ENCODE data around the gene NR4A3.

The NR4A3 gene

GRCh38 chr9:99803694-99804093 is 18.0 kb upstream of the NR4A3 start:
- DNase-seq (no peak), ATAC-seq (replicated peaks) (no peak)
- Mint-ChIP-seq H3K9me3 (no peaks in the 10 kb centered on the region), H3K4me3 (no peak overlapping the region), H3K36me3 (ENCODE audit: insufficient read depth) (no peaks in the 10 kb centered on the region), H3K27me3 (no peaks in the 10 kb centered on the region), H3K27ac (no peak overlapping the region), H3K4me1 (ENCODE audit: low read depth in 2 of 2) (peaks cover 0 to 2% of the 10 kb centered on the region in 2 donors)

DNA sequence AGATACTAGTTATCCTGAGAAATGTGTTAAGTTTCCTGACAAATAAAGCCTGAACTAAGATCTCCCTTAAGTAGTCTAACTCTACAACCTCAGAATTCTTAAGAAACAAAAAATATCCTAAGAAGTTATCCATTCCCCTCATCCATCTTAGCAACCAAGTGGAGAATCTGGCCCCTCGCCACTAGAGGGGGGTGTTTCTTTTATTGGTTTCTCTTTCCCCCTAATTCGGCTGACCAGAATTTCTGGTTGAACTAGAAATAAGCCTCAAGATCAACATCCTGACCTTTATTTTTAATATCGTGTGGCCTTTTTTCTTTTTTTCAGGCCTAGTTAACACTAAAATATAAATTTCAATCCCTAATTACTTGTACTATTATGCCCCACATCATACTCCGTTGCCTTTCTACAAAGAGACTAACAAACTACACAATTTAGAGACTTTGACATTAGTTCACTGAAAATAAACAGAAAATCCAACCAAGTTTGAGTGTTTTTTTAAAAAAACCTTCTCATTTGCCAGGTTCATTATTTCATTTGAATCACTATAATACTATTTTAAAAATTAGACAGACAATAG is 14.3 kb upstream of the NR4A3 start:
- H3K27ac Mint-ChIP-seq, result peak overlapping the region in 1 of 2 donors; percentile 7
- ATAC-seq (replicated peaks), result peak; percentile 90
- H3K36me3 Mint-ChIP-seq (ENCODE audit: insufficient read depth), result no peaks in the 10 kb centered on the region
- no peak overlapping the region for H3K4me3 Mint-ChIP-seq
- no peaks in the 10 kb centered on the region for H3K27me3 Mint-ChIP-seq
- no peaks in the 10 kb centered on the region for H3K9me3 Mint-ChIP-seq
- H3K4me1 Mint-ChIP-seq (ENCODE audit: low read depth in 2 of 2), result peaks cover 7 to 10% of the 10 kb centered on the region in 2 donors
- DNase-seq, result peak; percentile 67 to 75 (median 71)

DNA sequence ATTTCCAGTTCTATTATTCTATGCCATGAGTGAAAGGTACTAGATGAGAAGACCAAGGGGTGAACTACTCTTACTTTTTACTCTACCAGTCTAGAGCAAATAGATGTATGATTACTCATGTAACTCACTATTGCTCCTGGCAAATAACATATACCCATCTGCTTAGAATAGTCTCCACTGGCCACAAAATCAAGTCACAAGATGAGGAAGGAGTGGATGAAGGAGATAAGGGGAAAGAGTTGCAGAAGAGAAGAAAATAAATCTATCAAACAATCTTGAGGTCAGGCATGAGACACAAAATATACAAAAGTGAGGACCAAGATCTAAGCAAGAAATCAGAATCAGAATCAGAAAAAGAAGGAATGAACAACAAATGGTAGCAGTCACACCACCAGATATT is 13.7 kb upstream of the NR4A3 start:
- ATAC-seq (replicated peaks) (no peak), DNase-seq (no peak)
- H3K4me3 Mint-ChIP-seq, result no peak overlapping the region
- no peaks in the 10 kb centered on the region for H3K36me3 Mint-ChIP-seq (ENCODE audit: insufficient read depth)
- no peaks in the 10 kb centered on the region for H3K27me3 Mint-ChIP-seq
- H3K4me1 Mint-ChIP-seq (ENCODE audit: low read depth in 2 of 2), result peaks cover 7 to 10% of the 10 kb centered on the region in 2 donors
- H3K27ac Mint-ChIP-seq, result no peak overlapping the region
- H3K9me3 Mint-ChIP-seq, result no peaks in the 10 kb centered on the region

DNA sequence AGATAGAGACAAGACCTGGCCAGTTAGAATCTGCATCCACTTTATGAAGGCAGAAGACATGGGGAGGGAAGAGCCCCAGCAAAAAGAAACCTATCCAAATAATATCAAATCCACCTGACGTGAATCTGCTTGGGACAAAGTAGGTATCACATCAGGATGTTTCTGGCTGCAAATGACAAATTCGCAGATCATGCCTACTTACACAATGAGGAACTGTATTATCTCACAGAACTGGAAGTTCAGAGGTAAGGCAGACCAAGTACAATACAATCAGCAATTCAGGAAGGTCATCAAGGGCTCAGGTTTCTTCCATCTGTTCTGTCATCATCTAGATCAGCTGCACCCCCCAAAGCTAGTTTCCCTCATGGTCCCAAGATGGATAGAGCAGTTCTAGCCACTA is 13.2 kb upstream of the NR4A3 start:
- Mint-ChIP-seq H3K27me3 (no peaks in the 10 kb centered on the region), H3K27ac (no peak overlapping the region), H3K4me1 (ENCODE audit: low read depth in 2 of 2) (peaks cover 7 to 10% of the 10 kb centered on the region in 2 donors), H3K36me3 (ENCODE audit: insufficient read depth) (no peaks in the 10 kb centered on the region), H3K9me3 (no peaks in the 10 kb centered on the region), H3K4me3 (no peak overlapping the region)
- no peak for DNase-seq
- no peak for ATAC-seq (replicated peaks)

DNA sequence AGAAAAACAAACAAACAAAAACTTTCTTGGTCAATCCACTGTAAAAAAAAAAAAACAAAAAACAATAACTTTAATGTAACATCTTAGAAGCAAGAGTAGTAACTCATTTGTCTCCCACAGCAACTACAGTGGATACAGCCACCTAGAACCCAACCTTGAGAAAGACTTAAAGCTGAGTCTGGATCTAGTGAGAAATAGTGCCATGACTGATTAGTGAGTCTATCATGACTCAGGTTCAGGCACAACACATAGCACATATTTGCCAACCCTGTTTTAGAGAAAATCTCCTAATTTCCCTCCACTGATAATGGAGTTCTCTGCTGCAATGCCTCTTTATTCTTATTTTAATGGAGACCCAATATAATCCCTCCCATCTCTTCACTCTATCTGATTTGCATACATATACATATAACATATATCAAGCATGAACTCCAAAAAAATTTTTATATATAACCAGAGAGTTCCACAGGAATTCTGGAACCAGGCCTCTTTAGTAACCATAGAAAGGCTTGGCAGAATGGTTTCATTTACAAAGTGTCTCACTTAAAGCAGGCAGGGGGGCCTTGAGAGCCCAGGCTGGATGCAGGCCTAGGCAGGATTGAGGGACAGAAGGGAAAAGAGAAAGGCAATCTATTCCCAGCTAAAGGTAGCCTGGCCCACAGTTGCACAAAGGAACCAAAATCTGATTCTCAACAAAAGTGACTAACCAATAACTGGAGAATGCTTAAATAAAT is 11.9 kb upstream of the NR4A3 start:
- no peaks in the 10 kb centered on the region for H3K36me3 Mint-ChIP-seq (ENCODE audit: insufficient read depth)
- no peaks in the 10 kb centered on the region for H3K9me3 Mint-ChIP-seq
- peaks cover 7 to 10% of the 10 kb centered on the region in 2 donors for H3K4me1 Mint-ChIP-seq (ENCODE audit: low read depth in 2 of 2)
- H3K27me3 Mint-ChIP-seq, result no peaks in the 10 kb centered on the region
- no peak overlapping the region for H3K27ac Mint-ChIP-seq
- ATAC-seq (replicated peaks) (no peak), DNase-seq (no peak)
- H3K4me3 Mint-ChIP-seq, result no peak overlapping the region

DNA sequence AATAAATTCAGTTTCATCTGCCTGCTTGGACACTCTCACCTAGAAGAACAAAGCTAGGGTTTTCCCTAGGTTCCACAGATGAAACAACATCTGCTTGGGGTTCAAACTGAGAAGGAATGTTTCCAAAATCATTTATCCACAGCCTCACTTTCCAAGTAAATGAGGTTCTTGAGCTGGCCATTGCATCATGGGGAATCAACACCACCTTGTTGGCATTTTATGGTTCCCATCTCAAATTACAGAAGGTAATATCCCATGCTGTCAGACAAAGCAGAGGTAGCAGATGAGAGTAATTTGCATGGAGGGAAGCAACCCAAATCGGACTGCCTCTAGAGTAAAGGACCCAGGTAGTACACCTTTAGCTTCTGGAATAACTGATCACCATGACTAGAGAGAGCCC is 10.5 kb upstream of the NR4A3 start:
- ATAC-seq (replicated peaks) (no peak), DNase-seq (no peak)
- Mint-ChIP-seq H3K27me3 (no peaks in the 10 kb centered on the region), H3K4me3 (no peak overlapping the region), H3K36me3 (ENCODE audit: insufficient read depth) (no peaks in the 10 kb centered on the region), H3K4me1 (ENCODE audit: low read depth in 2 of 2) (peaks cover 7 to 10% of the 10 kb centered on the region in 2 donors), H3K9me3 (no peaks in the 10 kb centered on the region), H3K27ac (no peak overlapping the region)

DNA sequence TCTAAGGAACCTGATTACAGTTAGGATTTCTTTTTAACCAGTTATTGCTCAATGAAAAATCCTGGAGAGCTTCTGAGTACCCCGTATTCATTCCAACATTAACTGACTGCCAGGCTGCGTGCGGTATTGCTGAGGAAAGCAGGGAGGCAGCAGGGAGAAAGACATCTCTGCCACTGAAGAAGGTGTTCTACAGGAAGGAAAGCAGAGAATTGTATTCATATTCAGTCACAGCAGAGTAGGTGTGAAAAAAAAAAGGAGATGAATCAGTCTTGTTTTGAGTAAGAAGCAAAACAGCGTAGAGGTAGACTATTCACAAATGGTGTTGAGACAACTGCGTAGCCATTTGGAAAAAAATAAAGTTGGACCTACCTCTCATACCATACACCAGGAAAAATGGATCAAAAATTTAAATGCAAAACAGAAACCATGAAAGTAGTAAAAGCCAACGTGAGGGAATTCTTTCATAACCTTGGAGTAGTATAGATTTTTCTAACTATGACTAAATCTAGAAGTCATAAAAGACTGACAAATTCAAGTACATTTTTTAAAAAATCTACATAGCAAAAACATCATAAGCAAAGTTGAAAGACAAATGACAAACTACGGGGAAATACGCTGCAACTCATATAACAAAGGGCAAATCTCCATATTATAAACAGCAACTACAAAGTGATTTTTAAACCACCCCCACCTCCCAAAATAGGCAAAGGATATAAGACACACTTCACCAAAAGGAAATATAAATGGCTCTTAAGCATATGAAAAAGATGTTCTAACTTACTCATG is 9.9 kb upstream of the NR4A3 start:
- DNase-seq (no peak), ATAC-seq (replicated peaks) (peak; percentile 71)
- Mint-ChIP-seq H3K4me1 (ENCODE audit: low read depth in 2 of 2) (peaks cover 7 to 10% of the 10 kb centered on the region in 2 donors), H3K36me3 (ENCODE audit: insufficient read depth) (no peaks in the 10 kb centered on the region), H3K27ac (peak overlapping the region in 1 of 2 donors; percentile 32), H3K9me3 (no peaks in the 10 kb centered on the region), H3K27me3 (no peaks in the 10 kb centered on the region), H3K4me3 (no peak overlapping the region)

DNA sequence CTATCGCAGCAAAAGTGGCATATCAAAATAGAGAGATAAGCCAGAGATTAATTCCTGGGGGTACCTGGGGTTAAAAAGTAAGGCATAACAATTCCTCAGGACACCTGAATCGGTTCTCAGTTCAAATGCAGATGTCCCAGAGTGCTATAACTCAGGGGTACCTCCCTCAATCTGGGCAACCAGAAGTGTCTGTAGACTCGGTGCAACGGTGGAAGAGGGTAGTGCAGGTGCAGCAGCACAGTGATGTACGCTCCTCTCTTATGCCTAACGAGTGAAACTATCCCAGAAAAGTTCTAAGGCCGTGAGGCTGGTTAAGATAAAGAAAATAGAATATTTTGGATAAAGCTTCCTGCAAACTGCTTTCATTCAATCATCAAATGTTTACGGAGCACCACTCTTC is 7.9 kb upstream of the NR4A3 start:
- no peak overlapping the region for H3K4me3 Mint-ChIP-seq
- DNase-seq (no peak), ATAC-seq (replicated peaks) (no peak)
- peaks cover 2% of the 10 kb centered on the region for H3K36me3 Mint-ChIP-seq (ENCODE audit: insufficient read depth)
- H3K9me3 Mint-ChIP-seq, result no peaks in the 10 kb centered on the region
- no peaks in the 10 kb centered on the region for H3K27me3 Mint-ChIP-seq
- peaks cover 10 to 16% of the 10 kb centered on the region in 2 donors for H3K4me1 Mint-ChIP-seq (ENCODE audit: low read depth in 2 of 2)
- H3K27ac Mint-ChIP-seq, result no peak overlapping the region

DNA sequence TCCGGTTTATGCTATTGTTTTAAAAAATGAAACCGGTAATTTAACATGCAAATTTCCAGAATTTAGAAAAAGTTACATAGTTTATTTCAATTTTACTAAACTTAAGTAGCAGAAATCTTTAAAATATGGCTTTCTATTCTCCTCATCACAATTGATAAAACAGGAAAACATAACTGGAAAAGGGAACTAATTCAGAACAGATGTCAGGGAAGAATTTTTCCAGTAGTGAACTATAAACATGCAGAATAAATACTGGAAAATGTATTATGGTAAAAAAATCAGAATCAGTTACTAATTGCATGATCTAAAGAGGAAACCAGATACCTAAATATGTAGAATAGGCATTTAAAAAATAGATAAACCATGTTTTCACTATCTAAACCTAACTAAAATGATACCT is 7.3 kb upstream of the NR4A3 start:
- ATAC-seq (replicated peaks) (no peak), DNase-seq (no peak)
- Mint-ChIP-seq H3K27ac (no peak overlapping the region), H3K4me3 (no peak overlapping the region), H3K4me1 (ENCODE audit: low read depth in 2 of 2) (peaks cover 10 to 21% of the 10 kb centered on the region in 2 donors), H3K27me3 (no peaks in the 10 kb centered on the region), H3K36me3 (ENCODE audit: insufficient read depth) (peaks cover 6% of the 10 kb centered on the region), H3K9me3 (no peaks in the 10 kb centered on the region)

- DNase-seq, result no peak
- Mint-ChIP-seq H3K4me3 (no peak overlapping the region), H3K4me1 (ENCODE audit: low read depth in 2 of 2) (peaks cover 18 to 31% of the 10 kb centered on the region in 2 donors), H3K27me3 (no peaks in the 10 kb centered on the region), H3K9me3 (no peaks in the 10 kb centered on the region), H3K36me3 (ENCODE audit: insufficient read depth) (peaks cover 26% of the 10 kb centered on the region), H3K27ac (no peak overlapping the region)
- ATAC-seq (replicated peaks), result no peak
Observed at GRCh38 chr9:99816392-99816791, 5.3 kb upstream of the NR4A3 start.

DNA sequence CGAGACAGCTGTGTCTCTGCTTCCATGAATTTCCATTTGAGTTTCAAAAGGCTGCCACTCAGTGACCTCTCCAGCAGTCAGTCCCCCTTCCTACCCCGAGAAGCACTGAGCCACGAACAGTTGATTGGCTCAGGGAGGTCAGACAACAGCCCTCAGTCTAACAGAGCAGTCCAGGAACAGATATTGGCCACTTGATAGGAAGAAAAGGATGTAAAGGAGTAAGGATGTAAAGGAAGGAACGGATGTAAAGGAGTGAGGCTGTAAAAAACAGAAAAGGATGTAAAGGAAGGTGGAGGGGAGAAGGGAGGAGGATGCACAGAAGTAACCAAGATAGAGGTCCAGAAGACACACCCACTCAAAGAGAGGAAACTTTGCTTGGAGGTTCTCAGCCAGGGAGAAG is 3.2 kb upstream of the NR4A3 start:
- Mint-ChIP-seq H3K27me3 (peaks cover 10 to 15% of the 10 kb centered on the region in 2 donors), H3K27ac (peak overlapping the region; percentile 98 to 99), H3K9me3 (no peaks in the 10 kb centered on the region), H3K36me3 (ENCODE audit: insufficient read depth) (peaks cover 47% of the 10 kb centered on the region), H3K4me1 (ENCODE audit: low read depth in 2 of 2) (peaks cover 35 to 39% of the 10 kb centered on the region in 2 donors), H3K4me3 (peak overlapping the region; percentile 94 to 98)
- DNase-seq, result no peak
- no peak for ATAC-seq (replicated peaks)

DNA sequence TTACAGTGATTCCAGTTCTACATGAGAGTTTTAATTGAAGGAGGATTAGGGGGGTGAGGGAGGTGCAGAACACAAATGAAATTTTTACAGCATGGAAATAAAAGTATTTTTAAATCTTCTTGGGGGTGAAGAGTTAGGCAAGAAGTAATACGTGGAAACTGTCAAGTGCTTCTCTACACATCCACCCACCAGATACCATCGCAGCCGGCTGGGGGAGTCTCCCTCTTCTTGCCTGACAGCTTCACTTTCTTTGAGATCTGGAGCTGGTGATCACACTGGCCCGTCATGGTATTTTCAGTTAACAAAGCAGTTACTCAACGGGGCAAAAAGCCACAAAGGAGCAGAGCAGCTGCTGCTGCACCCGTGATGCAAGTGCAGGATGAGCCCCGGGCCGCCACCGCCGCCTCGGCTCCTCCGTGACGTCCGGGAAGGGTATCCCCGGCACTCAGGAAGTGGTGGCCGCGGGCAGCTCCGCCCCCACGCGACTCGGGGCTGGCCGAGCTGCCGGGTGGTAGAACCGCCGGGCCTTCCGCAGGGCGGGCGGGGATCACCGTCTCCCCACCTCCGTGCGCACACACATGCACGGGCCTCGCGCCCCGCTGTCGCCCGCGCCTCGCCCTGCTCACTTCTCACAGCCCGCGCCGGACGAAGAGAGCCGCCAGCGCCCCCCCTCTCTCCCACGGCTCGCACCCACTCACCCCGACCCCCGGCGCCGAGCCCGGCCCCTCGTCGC is 2.4 kb upstream of the NR4A3 start:
- Mint-ChIP-seq H3K27me3 (peaks cover 10 to 23% of the 10 kb centered on the region in 2 donors), H3K4me1 (ENCODE audit: low read depth in 2 of 2) (peaks cover 41 to 44% of the 10 kb centered on the region in 2 donors), H3K9me3 (no peaks in the 10 kb centered on the region), H3K36me3 (ENCODE audit: insufficient read depth) (peaks cover 55% of the 10 kb centered on the region), H3K4me3 (peak overlapping the region; percentile 94 to 98), H3K27ac (peak overlapping the region; percentile 98 to 99)
- peak; percentile 94 to 97 (median 96) for DNase-seq
- peak; percentile 57 for ATAC-seq (replicated peaks)

All from effector memory CD8-positive, alpha-beta T cell (primary cell).